Frontal cortex (tissue), 4 donors: ENCODE results near the gene BEX3. TPM values are rescaled to one million over a fixed set of nuclear protein-coding genes. Genes with fewer than 3 reads are reported as not detected.
"Not testable (repeated sequence)": the region's sequence is repeated elsewhere in the genome, so short reads cannot be mapped to it uniquely, and the experiment has no call there.

Experiments
- DNase-seq, 2 donors: peaks; one replicate each; pipeline ENCODE4 v3.0.0; 2012; ENCODE audit warnings: low spot score in 2 of 2
- FAIRE-seq: peaks from 2 replicates; lab custom pipeline; 2012; peaks lifted over from hg19 to GRCh38; lab: Jason Lieb, UNC
- total RNA-seq: library from RNA; depleted of rRNA; stranded (reverse); fragments of >200 nt; gene quantifications from one replicate; pipeline ENCODE4 v1.2.3, GENCODE V29; 2014
- donor health status: control.
- donor health status: control.
- donor health status: control.

The BEX3 gene
- total RNA-seq, 1 donor from 2014 or later = 179 TPM

DNA sequence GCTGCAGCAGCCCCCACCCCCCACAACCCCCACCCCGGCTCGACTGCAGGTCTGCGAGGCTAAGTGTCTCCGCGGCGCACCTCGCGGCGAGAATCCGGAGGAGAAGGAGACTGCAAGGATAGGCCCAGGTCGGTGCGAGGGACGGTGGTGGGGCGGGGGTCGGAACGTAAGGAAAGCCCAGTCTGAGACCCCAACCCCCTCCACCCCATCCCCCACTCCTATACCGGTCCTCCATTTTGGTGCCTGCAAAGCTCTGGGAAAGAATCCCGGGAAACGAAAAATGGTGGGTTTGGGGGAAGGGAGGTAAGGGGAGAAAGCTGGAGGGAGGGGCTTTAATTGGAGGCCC, 614 bp downstream of the BEX3 start:
- DNase-seq (peak; percentile 2 to 25), FAIRE-seq (no peak)

GRCh38 chrX:103378990-103379389, 2.7 kb downstream of the BEX3 start:
- no peak for FAIRE-seq

DNA sequence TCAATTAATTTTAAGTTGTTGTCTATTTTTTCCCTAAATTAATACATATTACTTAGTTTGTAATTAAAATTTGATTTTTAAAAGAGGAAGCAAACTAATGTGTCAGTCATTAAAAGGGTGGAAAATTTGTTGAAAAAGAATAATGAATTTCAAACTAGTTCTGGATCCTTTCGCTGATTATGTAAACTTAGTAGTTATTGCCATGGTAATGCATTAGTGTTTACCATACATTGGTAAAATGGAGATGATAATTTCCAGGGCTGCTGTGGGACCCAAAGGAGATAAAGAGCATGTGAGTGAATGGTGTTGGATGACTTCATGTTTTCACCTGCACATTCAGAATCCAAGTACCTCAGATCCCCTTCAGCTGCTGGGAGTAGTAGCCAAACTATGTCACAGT, 6.5 kb downstream of the BEX3 start:
- DNase-seq = no peak
- no peak for FAIRE-seq

More at GRCh38 chrX:103378990-103379389, 2.7 kb downstream of the BEX3 start:
- no peak for DNase-seq

DNA sequence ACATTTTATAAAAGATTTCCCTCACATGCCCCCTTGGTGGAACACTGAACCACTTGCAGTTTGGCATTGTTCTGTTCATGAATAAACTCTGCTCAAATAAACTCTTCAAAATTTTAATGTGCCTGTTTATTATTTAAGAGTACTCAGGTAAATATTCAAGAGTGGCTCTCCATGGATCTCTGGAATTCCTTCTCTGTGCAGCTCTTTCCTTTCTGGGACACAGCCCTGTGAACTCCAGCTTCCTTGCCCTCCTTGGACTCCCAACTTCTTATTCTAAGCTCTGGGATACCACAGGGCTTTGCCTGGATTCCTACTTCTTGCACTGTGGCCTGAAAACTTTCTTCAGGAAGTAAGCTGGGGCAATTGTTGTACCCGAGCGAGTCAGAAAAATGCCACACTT, 8.3 kb downstream of the BEX3 start:
- DNase-seq (no peak), FAIRE-seq (no peak)

DNA sequence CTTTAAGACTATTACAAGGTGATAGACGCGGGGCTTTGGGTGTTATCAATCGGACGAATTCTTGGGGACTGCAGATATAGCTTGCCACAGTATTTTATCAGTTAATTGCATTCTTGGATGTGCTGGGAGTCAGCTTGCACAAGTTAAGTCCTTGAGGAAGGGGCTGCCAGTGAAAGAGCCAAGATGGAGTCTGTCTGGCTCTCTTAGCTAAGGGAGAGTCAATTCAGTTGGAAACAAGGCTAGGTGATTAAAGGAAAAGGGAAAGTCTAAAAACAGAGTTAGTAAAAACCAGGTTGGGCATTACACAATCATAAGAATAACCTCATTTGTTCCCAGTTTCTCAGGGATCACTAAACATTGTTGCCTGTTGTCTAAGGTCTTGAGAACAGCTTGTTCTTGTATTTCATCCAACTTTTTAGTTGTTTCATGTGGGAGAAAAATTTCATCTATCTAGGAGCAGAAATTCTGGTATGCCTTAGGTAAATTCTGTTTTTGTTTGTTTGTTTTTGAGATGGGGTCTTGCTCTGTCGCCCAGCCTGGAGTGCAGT, 9.0 kb downstream of the BEX3 start:
- DNase-seq, FAIRE-seq: not testable (repeated sequence)

DNA sequence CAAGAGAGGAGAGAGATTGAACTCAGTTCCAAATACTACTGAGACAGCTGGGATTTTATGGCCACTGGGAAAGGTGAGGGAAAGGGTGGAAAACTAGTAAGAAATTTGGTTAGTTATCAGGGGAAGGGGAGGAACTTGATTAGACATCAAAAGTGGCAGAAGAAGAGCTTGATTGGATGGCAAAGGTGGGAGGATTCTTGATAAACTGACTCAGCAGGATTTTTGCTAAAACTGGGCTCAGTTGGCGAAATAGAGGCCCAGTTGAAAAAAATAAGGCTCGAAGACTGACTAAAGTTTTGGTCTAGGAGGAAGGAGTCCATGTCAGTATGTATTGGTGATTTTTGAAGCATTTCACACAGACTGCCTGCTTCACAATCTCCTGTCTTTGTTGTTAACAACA, 10.0 kb downstream of the BEX3 start:
- no peak for DNase-seq
- FAIRE-seq = no peak

DNA sequence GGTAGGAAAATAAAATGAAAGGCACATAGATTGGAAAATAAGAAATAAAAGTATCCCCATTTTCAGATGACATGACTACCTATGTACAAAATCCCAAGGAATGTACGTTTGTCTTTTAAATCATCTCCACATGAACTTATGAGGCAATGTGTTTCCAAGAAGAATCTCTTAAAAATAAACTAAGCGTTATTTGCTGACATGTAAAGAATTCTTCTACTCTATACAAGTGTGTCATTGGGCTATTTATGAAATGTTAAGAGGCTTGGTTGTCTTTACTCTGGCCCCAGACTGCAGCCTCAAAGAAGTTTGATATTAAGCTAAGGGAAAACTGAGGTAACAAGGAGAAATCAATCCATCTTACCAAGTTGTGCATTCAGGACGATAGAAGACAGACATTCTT, 17.1 kb downstream of the BEX3 start:
- DNase-seq (no peak), FAIRE-seq (no peak)

GRCh38 chrX:103396186-103396585, 19.8 kb downstream of the BEX3 start:
- DNase-seq = no peak

DNA sequence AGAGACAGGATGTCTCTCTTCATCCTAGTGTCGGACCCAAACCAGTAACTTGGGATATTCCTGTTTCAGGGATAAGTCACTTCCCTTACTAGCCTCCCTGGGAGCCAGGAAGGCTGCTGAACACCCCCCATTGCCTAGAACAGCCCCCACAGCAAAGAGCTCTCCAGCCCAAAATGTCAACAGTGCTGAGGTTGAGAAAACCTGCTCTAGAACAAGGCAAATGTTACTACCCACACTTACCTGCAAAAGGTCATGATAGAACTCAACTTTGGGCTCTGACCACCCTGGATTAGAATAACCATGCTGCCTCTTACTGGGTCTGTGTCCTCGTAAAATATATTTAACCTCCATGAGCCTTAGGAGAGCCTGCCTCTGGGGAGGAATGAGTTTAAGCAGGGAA, 20.3 kb downstream of the BEX3 start:
- FAIRE-seq (no peak), DNase-seq (no peak)

More at GRCh38 chrX:103396186-103396585, 19.8 kb downstream of the BEX3 start:
- FAIRE-seq = no peak

- FAIRE-seq (no peak), DNase-seq (no peak)
These were observed 21.4 kb downstream of the BEX3 start for GRCh38 chrX:103397707-103398106.

GRCh38 chrX:103398421-103398864, 22.1 kb downstream of the BEX3 start:
- no peak for DNase-seq
- no peak for FAIRE-seq

- DNase-seq (no peak), FAIRE-seq (no peak)
These were observed 23.4 kb downstream of the BEX3 start for GRCh38 chrX:103399744-103400143.

- DNase-seq (no peak), FAIRE-seq (no peak)
These were observed 24.6 kb downstream of the BEX3 start for GRCh38 chrX:103400931-103401330.

DNA sequence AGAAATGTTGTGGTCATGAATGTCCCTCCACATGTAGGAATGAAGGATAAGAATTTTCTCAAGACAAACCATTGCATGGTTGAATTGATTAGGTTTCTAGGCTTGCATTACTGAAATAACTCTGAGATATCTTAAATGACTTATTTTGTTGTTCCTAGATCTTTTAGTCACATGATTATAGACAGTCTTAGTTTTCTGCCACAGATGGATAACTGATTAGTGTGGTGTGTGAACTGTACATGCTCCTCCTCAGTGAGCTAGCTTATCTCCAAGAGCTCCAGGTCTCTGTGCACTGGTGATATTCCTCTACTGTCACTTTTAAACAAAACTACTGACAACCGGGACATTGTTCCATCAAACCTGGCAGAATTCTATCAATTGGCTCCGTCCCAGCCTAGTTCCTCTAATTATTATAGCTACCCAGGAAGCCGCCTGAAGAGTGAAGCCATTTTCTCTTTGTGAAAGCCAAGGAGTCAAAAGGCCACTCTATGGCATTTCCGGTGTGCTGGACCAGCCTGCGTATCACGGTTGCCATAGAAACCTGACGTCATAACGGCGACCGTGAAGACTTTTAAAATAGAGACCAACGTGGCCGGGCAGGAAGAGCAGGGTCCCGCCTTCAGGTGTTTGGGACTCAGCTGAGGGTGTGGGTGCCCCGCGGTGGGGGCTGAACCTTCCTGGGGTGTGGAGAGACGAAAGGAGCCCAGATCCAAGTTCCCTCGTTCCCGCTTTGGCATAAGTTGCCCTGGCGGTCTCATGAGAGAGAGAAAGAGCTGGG, 28.1 kb downstream of the BEX3 start:
- peak in 1 of 2 donors; percentile 31 for DNase-seq
- no peak for FAIRE-seq

GRCh38 chrX:103405009-103405333, 28.6 kb downstream of the BEX3 start:
- DNase-seq (no peak), FAIRE-seq (no peak)

DNA sequence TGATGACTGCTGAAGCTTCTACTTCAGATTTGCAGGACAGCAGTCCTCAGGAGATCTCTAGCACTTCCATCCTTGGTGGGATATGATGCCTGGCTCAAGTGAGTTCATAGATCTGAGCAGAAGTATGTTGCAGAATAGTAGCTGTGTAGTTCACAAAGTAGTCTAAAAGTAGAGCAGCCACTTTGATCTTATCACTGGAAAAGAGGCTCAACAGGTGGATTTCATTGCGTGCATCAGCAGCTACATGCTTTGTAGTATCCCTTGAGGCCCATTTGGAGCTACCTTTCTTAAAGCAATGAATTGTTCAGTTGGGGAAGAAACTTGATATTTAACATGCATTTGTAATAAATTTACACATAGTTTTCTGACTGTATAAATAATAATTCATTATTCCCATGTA, 29.9 kb downstream of the BEX3 start:
- DNase-seq = no peak
- FAIRE-seq = no peak

DNA sequence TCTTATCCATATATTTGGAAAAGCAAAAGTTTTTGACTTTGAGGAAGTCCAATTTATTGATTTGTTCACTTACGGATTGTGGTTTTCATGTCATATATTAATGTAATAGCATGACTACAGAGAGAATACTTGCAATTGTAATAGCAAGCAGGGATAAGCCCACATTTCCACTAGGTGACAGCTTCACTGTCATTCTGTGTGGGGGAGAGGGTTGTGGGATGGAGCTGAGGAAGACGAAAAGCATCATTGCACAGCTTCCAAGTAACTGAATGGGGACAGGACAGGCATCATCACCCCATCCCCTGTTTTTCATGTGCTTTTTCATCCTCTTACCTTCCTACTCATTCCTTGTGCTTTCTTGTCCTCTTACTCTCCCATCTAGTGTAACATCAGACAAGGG, 31.4 kb downstream of the BEX3 start:
- FAIRE-seq (no peak), DNase-seq (no peak)

GRCh38 chrX:103411721-103412120, 35.4 kb downstream of the BEX3 start:
- not testable (repeated sequence) for FAIRE-seq, DNase-seq

GRCh38 chrX:103413705-103414387, 37.5 kb downstream of the BEX3 start:
- DNase-seq (no peak), FAIRE-seq (no peak)

- no peak for FAIRE-seq
- DNase-seq = no peak
These were observed 38.2 kb downstream of the BEX3 start for GRCh38 chrX:103414561-103414960.

DNA sequence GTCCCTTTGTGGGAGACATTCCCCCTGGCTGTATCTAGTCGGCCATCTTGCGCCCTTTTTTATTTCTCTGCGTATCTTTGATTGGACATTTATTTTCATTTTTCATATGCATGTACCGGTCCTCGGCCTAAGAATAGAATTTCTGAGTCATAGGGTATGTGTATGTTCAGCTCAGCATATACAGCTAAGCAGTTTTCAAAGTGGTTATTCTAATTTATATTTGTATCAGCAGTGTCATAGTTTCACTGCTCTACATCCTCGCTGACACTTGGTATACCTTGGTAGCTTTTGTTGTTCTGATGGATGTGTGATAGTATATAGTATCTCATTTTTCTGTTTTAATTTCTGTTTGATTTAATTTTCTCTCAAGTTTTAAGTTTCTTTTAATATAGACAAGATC, 38.7 kb downstream of the BEX3 start:
- DNase-seq (no peak), FAIRE-seq (no peak)
